ENCODE data around the gene CHIT1. TPM values are rescaled to one million over a fixed set of nuclear protein-coding genes. Genes with fewer than 3 reads are reported as not detected.

The CHIT1 gene
- total RNA-seq, 1 experiment from 2014 or later, result not detected

DNA sequence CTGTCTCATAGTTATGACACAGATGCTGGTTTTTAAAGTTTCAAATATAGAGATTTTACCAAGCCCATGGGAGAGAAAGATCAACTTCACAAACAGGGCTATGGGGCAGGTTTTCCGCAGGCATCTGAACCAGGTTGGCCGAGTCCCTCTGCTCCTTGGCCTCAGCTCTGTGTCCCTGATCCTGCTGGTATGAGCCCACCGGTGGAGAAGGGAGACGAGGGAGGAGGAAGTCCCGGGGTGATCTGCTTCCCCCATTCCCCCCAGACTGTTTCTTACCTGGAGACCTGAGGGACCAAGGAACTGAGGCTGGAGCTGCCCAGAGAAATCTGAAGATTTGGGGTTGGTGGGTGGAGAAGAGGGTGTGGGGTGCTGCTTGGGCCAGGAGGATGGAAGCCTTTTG lies 46.9 kb upstream of the CHIT1 start:
- in situ Hi-C loops (cut with HindIII; ENCODE audit: low pct_unique_long_range_greater_than_20kb, low sequenced_read_pairs), result no loop called here
- Histone ChIP-seq H3K36me3 (ENCODE audit: control insufficient read depth, insufficient read depth, low read length) (no peaks in the 10 kb centered on the region), H3K27ac (ENCODE audit: low read length) (no peak overlapping the region), H3K27me3 (ENCODE audit: control insufficient read depth, insufficient read depth, low read length) (no peaks in the 10 kb centered on the region), H3K4me1 (ENCODE audit: control insufficient read depth, insufficient read depth, low read length) (peaks cover 3% of the 10 kb centered on the region), H3K4me3 (ENCODE audit: low read depth in 2 of 2, low read length in 2 of 2) (no peak overlapping the region), H3K9me3 (ENCODE audit: control insufficient read depth, insufficient read depth, low read depth, low read length) (no peaks in the 10 kb centered on the region)
- intact Hi-C loops (cut with micrococcal nuclease; ENCODE audit: unreplicated experiment), result no loop called here
- ATAC-seq (no peak), DNase-seq (ENCODE audit: low read depth, low spot score) (no peak)
- BruUV-seq (replicated peaks), result no TSS peak
- CTCF ChIA-PET, result no interaction called here
- TF ChIP-seq POLR2AphosphoS5 (IDR thresholded peaks at IDR 0.05; ENCODE audit: low read depth, low read length) (no peak), TCF7L2 (IDR thresholded peaks at IDR 0.05; ENCODE audit: low read depth, low read length) (no peak), SIN3A (IDR thresholded peaks at IDR 0.05; ENCODE audit: borderline replicate concordance, insufficient read depth, low read depth, low read length) (no peak), REST (IDR thresholded peaks at IDR 0.05; ENCODE audit: insufficient read depth in 1 of 2, low read depth in 2 of 2, low read length in 1 of 2) (no peak)
- TF ChIP-seq, protein P1, sequence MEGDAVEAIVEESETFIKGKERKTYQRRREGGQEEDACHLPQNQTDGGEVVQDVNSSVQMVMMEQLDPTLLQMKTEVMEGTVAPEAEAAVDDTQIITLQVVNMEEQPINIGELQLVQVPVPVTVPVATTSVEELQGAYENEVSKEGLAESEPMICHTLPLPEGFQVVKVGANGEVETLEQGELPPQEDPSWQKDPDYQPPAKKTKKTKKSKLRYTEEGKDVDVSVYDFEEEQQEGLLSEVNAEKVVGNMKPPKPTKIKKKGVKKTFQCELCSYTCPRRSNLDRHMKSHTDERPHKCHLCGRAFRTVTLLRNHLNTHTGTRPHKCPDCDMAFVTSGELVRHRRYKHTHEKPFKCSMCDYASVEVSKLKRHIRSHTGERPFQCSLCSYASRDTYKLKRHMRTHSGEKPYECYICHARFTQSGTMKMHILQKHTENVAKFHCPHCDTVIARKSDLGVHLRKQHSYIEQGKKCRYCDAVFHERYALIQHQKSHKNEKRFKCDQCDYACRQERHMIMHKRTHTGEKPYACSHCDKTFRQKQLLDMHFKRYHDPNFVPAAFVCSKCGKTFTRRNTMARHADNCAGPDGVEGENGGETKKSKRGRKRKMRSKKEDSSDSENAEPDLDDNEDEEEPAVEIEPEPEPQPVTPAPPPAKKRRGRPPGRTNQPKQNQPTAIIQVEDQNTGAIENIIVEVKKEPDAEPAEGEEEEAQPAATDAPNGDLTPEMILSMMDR (IDR thresholded peaks at IDR 0.05), result no peak
- POLR2A ChIA-PET, result interaction anchor here (0.6 kb wide), 1 partner anchor 1644 kb away, joined by 5 read pairs; no protein-coding TSS in a partner anchor

DNA sequence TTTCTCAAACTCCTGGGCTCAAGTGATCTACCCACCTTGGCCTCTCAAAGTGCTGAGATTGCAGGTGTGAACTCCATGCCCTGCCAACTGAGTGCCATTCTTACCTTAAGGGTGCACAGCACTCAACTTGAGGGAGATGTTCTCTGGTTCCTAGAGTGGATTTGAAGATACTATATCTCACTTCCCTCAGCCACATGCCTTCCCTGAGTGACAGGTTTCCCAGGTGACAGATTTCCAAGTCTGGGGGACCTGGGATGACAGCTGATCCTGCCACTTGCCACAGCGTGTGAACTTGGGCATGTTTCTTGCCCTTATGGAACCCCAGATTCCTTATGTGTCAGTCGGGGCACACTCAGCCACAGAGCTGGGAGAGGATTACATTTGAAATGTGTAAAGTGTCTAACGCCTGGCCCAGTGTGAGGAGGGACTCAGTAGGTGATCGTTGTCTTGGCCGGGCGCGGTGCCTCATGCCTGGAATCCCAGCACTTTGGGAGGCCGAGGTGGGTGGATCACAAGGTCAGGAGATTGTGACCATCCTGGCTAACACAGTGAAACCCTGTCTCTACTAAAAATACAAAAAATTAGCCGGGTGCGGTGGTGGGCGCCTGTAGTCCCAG lies 46.3 kb upstream of the CHIT1 start:
- CTCF ChIA-PET, result no interaction called here
- no TSS peak for BruUV-seq (replicated peaks)
- Histone ChIP-seq H3K4me1 (ENCODE audit: control insufficient read depth, insufficient read depth, low read length) (peaks cover 4% of the 10 kb centered on the region), H3K27me3 (ENCODE audit: control insufficient read depth, insufficient read depth, low read length) (no peaks in the 10 kb centered on the region), H3K27ac (ENCODE audit: low read length) (no peak overlapping the region), H3K9me3 (ENCODE audit: control insufficient read depth, insufficient read depth, low read depth, low read length) (no peaks in the 10 kb centered on the region), H3K36me3 (ENCODE audit: control insufficient read depth, insufficient read depth, low read length) (no peaks in the 10 kb centered on the region), H3K4me3 (ENCODE audit: low read depth in 2 of 2, low read length in 2 of 2) (no peak overlapping the region)
- DNase-seq (ENCODE audit: low read depth, low spot score), result no peak
- TF ChIP-seq REST (IDR thresholded peaks at IDR 0.05; ENCODE audit: insufficient read depth in 1 of 2, low read depth in 2 of 2, low read length in 1 of 2), result no peak
- intact Hi-C loops (cut with micrococcal nuclease; ENCODE audit: unreplicated experiment), result no loop called here
- in situ Hi-C loops (cut with HindIII; ENCODE audit: low pct_unique_long_range_greater_than_20kb, low sequenced_read_pairs), result no loop called here
- ATAC-seq, result no peak
- POLR2A ChIA-PET, result interaction anchor here (0.6 kb wide), 2 partner anchors 1643 to 1644 kb away, joined by 5 to 9 read pairs; no protein-coding TSS in a partner anchor

All from Panc1 (cell line).